Ishikawa (cell line): ENCODE results near the gene KDM4B.

Experiments
- CEBPB ChIP-seq: IDR thresholded peaks from 2 replicates; pipeline ENCODE4 v1.6.1; 2012
- CREB1 ChIP-seq: IDR thresholded peaks from 2 replicates; pipeline ENCODE4 v1.6.1; 2012; ENCODE audit warnings: low read depth
- EGR1 ChIP-seq: IDR thresholded peaks from 2 replicates; pipeline ENCODE4 v1.6.1; 2012
- EP300 ChIP-seq: IDR thresholded peaks from 2 replicates; pipeline ENCODE4 v1.6.1; 2012; ENCODE audit warnings: borderline replicate concordance
- FOXM1 ChIP-seq: IDR thresholded peaks from 2 replicates; pipeline ENCODE4 v1.6.1; 2012; ENCODE audit warnings: low read depth, borderline replicate concordance
- MAX ChIP-seq: IDR thresholded peaks from 2 replicates; pipeline ENCODE4 v1.6.1; 2012
- NFIC ChIP-seq: IDR thresholded peaks from 2 replicates; pipeline ENCODE4 v1.6.1; 2012
- RAD21 ChIP-seq: IDR thresholded peaks from 2 replicates; pipeline ENCODE4 v1.6.1; 2012; ENCODE audit warnings: low read depth
- TAF1 ChIP-seq: IDR thresholded peaks from 2 replicates; pipeline ENCODE4 v1.6.1; 2012; ENCODE audit warnings: low read depth, mild to moderate bottlenecking
- TCF12 ChIP-seq: IDR thresholded peaks from 2 replicates; pipeline ENCODE4 v1.6.1; 2012; ENCODE audit warnings: low read depth
- TEAD4 ChIP-seq: IDR thresholded peaks from 2 replicates; pipeline ENCODE4 v1.6.1; 2012
- USF1 ChIP-seq: IDR thresholded peaks from 2 replicates; pipeline ENCODE4 v1.6.1; 2012
- ZBTB7A ChIP-seq: IDR thresholded peaks from 2 replicates; pipeline ENCODE4 v1.6.1; 2012; ENCODE audit warnings: low read depth

The KDM4B gene

GRCh38 chr19:5133986-5134595 is 165.2 kb downstream of the KDM4B start:
- TF ChIP-seq EGR1, result no peak

GRCh38 chr19:5134691-5135090 is 165.8 kb downstream of the KDM4B start:
- TF ChIP-seq ZBTB7A (no peak), EGR1 (no peak)

- TF ChIP-seq NFIC (no peak), TEAD4 (no peak)
These were observed 167.4 kb downstream of the KDM4B start for GRCh38 chr19:5136073-5136855.

GRCh38 chr19:5137114-5137513 is 168.2 kb downstream of the KDM4B start:
- TF ChIP-seq TAF1, result no peak

GRCh38 chr19:5137571-5138124 is 168.7 kb downstream of the KDM4B start:
- TF ChIP-seq CREB1 (no peak), MAX (no peak), RAD21 (peak; percentile 3; the same call in 1 of the 2 replicates), EP300 (no peak), USF1 (no peak)

- TF ChIP-seq TCF12, result no peak
- TF ChIP-seq TAF1, result no peak
- no peak for TF ChIP-seq EGR1
These were observed 170.0 kb downstream of the KDM4B start for GRCh38 chr19:5138606-5139582.

GRCh38 chr19:5139583-5140325 is 170.8 kb downstream of the KDM4B start:
- TF ChIP-seq NFIC, result no peak
- no peak for TF ChIP-seq EGR1
- no peak for TF ChIP-seq CREB1
- TF ChIP-seq USF1, result no peak
- TF ChIP-seq TAF1, result no peak
- TF ChIP-seq MAX, result no peak
- TF ChIP-seq RAD21, result no peak
- TF ChIP-seq TCF12, result no peak

- TF ChIP-seq CEBPB (no peak), EP300 (no peak), EGR1 (no peak), TEAD4 (no peak), FOXM1 (no peak), TCF12 (no peak), RAD21 (no peak), ZBTB7A (no peak)
These were observed 172.4 kb downstream of the KDM4B start for GRCh38 chr19:5141129-5141849.
